ENCODE data around the gene NOVA2.

The NOVA2 gene

DNA sequence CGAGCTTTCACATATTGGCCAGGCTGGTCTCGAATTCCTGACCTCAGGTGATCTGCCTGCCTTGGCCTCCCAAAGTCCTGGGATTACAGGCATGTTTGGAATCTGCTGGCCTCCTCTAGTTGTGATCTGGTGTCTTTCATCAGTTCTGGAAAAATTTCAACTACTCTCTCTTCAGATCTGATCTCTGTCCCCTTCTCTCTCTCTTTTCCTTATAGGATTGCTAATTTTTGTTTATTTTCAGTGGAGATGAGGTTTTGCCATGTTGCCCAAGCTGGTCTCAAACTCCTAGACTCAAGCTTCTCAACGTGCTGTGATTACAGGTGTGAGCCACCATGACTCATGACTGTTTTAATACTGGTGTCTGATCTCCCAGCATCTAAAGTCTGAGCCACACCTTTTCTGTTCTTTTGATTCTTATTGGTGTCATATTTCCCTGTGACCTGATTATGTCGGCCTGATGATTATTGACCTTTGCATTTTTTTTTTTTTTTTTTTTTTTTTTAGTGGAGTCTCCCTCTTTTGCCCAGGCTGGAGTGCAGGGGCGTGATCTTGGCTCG is 48.7 kb downstream of the NOVA2 start:
- H2BK5ac ChIP-seq (ENCODE audit: low read length), result no peak overlapping the region
- no peaks in the 10 kb centered on the region for H3K27me3 ChIP-seq (ENCODE audit: insufficient read depth, low read length, poor library complexity)
- H3K4ac ChIP-seq (ENCODE audit: low read depth, low read length), result no peak overlapping the region
- WGBS (ENCODE audit: extremely low coverage, insufficient coverage, low lambda C conversion rate), result no CpG with 5 or more reads among the region's 6 CpGs
- no peak overlapping the region for H3K4me2 ChIP-seq (ENCODE audit: low read length)
- no peaks in the 10 kb centered on the region for H3K79me1 ChIP-seq (ENCODE audit: low read length)
- no peak overlapping the region for H3K18ac ChIP-seq (ENCODE audit: low read length)
- H3K4me3 ChIP-seq (ENCODE audit: low read length), result no peak overlapping the region
- H2AK5ac ChIP-seq (ENCODE audit: low read length), result no peak overlapping the region
- no peak overlapping the region for H3K9ac ChIP-seq (ENCODE audit: low read length)
- peaks cover 2% of the 10 kb centered on the region for H3K4me1 ChIP-seq (ENCODE audit: control insufficient read depth, low read depth, low read length)
- no peak overlapping the region for H2BK120ac ChIP-seq (ENCODE audit: low read depth, low read length)
- no peak overlapping the region for H3K23ac ChIP-seq (ENCODE audit: low read length)
- no peak overlapping the region for H3K56ac ChIP-seq (ENCODE audit: low read length)
- no peaks in the 10 kb centered on the region for H3K36me3 ChIP-seq (ENCODE audit: control insufficient read depth, insufficient read depth, low read length)
- H2BK15ac ChIP-seq (replicated peaks; ENCODE audit: low read depth), result no peak overlapping the region
- peak; percentile 27 for DNase-seq
- no peak overlapping the region for H3K27ac ChIP-seq (ENCODE audit: low read depth, low read length)
- no peak overlapping the region for H4K5ac ChIP-seq (ENCODE audit: low read length)
- H4K8ac ChIP-seq (ENCODE audit: low read depth, low read length), result no peak overlapping the region
- no peaks in the 10 kb centered on the region for H3K79me2 ChIP-seq (ENCODE audit: control insufficient read depth, insufficient read depth, low read length)

- H3K18ac ChIP-seq (ENCODE audit: low read length), result no peak overlapping the region
- H3K27me3 ChIP-seq (ENCODE audit: insufficient read depth, low read length, poor library complexity), result no peaks in the 10 kb centered on the region
- H3K27ac ChIP-seq (ENCODE audit: low read depth, low read length), result no peak overlapping the region
- H3K23ac ChIP-seq (ENCODE audit: low read length), result no peak overlapping the region
- no peak overlapping the region for H2BK5ac ChIP-seq (ENCODE audit: low read length)
- H2BK15ac ChIP-seq (replicated peaks; ENCODE audit: low read depth), result no peak overlapping the region
- H3K4me3 ChIP-seq (ENCODE audit: low read length), result no peak overlapping the region
- no peak overlapping the region for H3K4me2 ChIP-seq (ENCODE audit: low read length)
- no peaks in the 10 kb centered on the region for H3K4me1 ChIP-seq (ENCODE audit: control insufficient read depth, low read depth, low read length)
- H4K5ac ChIP-seq (ENCODE audit: low read length), result no peak overlapping the region
- DNase-seq, result peak; percentile 91
- no CpG with 5 or more reads among the region's 9 CpGs for WGBS (ENCODE audit: extremely low coverage, insufficient coverage, low lambda C conversion rate)
- no peak overlapping the region for H2AK5ac ChIP-seq (ENCODE audit: low read length)
- no peaks in the 10 kb centered on the region for H3K79me2 ChIP-seq (ENCODE audit: control insufficient read depth, insufficient read depth, low read length)
- H3K4ac ChIP-seq (ENCODE audit: low read depth, low read length), result no peak overlapping the region
- H3K79me1 ChIP-seq (ENCODE audit: low read length), result no peaks in the 10 kb centered on the region
- no peak overlapping the region for H3K9ac ChIP-seq (ENCODE audit: low read length)
- no peaks in the 10 kb centered on the region for H3K36me3 ChIP-seq (ENCODE audit: control insufficient read depth, insufficient read depth, low read length)
- no peak overlapping the region for H3K56ac ChIP-seq (ENCODE audit: low read length)
- no peak overlapping the region for H4K8ac ChIP-seq (ENCODE audit: low read depth, low read length)
- no peak overlapping the region for H2BK120ac ChIP-seq (ENCODE audit: low read depth, low read length)
Observed at GRCh38 chr19:45922281-45922680, 51.4 kb downstream of the NOVA2 start.

- H3K4ac ChIP-seq (ENCODE audit: low read depth, low read length), result no peak overlapping the region
- H3K18ac ChIP-seq (ENCODE audit: low read length), result no peak overlapping the region
- no peak overlapping the region for H3K56ac ChIP-seq (ENCODE audit: low read length)
- H3K4me3 ChIP-seq (ENCODE audit: low read length), result no peak overlapping the region
- no peaks in the 10 kb centered on the region for H3K79me2 ChIP-seq (ENCODE audit: control insufficient read depth, insufficient read depth, low read length)
- H2BK5ac ChIP-seq (ENCODE audit: low read length), result no peak overlapping the region
- no peaks in the 10 kb centered on the region for H3K79me1 ChIP-seq (ENCODE audit: low read length)
- H3K4me1 ChIP-seq (ENCODE audit: control insufficient read depth, low read depth, low read length), result no peaks in the 10 kb centered on the region
- no peaks in the 10 kb centered on the region for H3K27me3 ChIP-seq (ENCODE audit: insufficient read depth, low read length, poor library complexity)
- DNase-seq, result no peak
- H3K4me2 ChIP-seq (ENCODE audit: low read length), result no peak overlapping the region
- WGBS (ENCODE audit: extremely low coverage, insufficient coverage, low lambda C conversion rate), result no CpG with 5 or more reads among the region's 8 CpGs
- H3K27ac ChIP-seq (ENCODE audit: low read depth, low read length), result no peak overlapping the region
- no peak overlapping the region for H4K8ac ChIP-seq (ENCODE audit: low read depth, low read length)
- no peak overlapping the region for H3K9ac ChIP-seq (ENCODE audit: low read length)
- H3K36me3 ChIP-seq (ENCODE audit: control insufficient read depth, insufficient read depth, low read length), result no peaks in the 10 kb centered on the region
- no peak overlapping the region for H2BK120ac ChIP-seq (ENCODE audit: low read depth, low read length)
- no peak overlapping the region for H4K5ac ChIP-seq (ENCODE audit: low read length)
- no peak overlapping the region for H2BK15ac ChIP-seq (replicated peaks; ENCODE audit: low read depth)
- no peak overlapping the region for H2AK5ac ChIP-seq (ENCODE audit: low read length)
- no peak overlapping the region for H3K23ac ChIP-seq (ENCODE audit: low read length)
Observed at GRCh38 chr19:45920458-45920857, 53.2 kb downstream of the NOVA2 start.

DNA sequence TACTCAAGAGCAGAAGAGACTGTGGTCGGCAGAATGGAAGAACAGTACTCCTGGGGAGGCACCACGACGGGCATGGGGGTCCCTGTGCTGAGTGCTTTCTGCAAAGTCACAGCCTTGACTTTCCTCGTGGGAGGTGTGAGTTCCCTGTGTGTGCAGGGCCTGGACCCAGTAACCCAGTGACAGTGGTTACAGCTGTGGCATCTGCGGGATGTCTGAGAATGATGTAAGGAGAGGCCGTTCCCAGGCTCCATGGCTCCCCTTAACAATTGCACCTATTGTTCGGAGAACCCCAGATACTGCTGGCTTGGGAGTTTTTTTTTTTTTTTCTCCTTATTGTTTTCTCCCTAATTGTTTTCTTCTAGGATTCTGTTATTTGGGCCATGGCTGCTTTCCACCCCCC is 54.0 kb downstream of the NOVA2 start:
- Histone ChIP-seq H3K56ac (ENCODE audit: low read length) (no peak overlapping the region), H3K9ac (ENCODE audit: low read length) (no peak overlapping the region), H2BK15ac (replicated peaks; ENCODE audit: low read depth) (no peak overlapping the region), H3K27me3 (ENCODE audit: insufficient read depth, low read length, poor library complexity) (no peaks in the 10 kb centered on the region), H3K23ac (ENCODE audit: low read length) (no peak overlapping the region), H3K4me2 (ENCODE audit: low read length) (no peak overlapping the region), H4K8ac (ENCODE audit: low read depth, low read length) (no peak overlapping the region), H3K79me2 (ENCODE audit: control insufficient read depth, insufficient read depth, low read length) (no peaks in the 10 kb centered on the region), H2AK5ac (ENCODE audit: low read length) (no peak overlapping the region), H4K5ac (ENCODE audit: low read length) (no peak overlapping the region), H3K4me1 (ENCODE audit: control insufficient read depth, low read depth, low read length) (no peaks in the 10 kb centered on the region), H3K18ac (ENCODE audit: low read length) (no peak overlapping the region), H2BK120ac (ENCODE audit: low read depth, low read length) (no peak overlapping the region), H3K4ac (ENCODE audit: low read depth, low read length) (no peak overlapping the region), H3K4me3 (ENCODE audit: low read length) (no peak overlapping the region), H3K27ac (ENCODE audit: low read depth, low read length) (no peak overlapping the region), H3K36me3 (ENCODE audit: control insufficient read depth, insufficient read depth, low read length) (no peaks in the 10 kb centered on the region), H3K79me1 (ENCODE audit: low read length) (no peaks in the 10 kb centered on the region), H2BK5ac (ENCODE audit: low read length) (no peak overlapping the region)
- no CpG with 5 or more reads among the region's 7 CpGs for WGBS (ENCODE audit: extremely low coverage, insufficient coverage, low lambda C conversion rate)
- DNase-seq, result no peak

- H3K27me3 ChIP-seq (ENCODE audit: insufficient read depth, low read length, poor library complexity), result no peaks in the 10 kb centered on the region
- no peaks in the 10 kb centered on the region for H3K79me1 ChIP-seq (ENCODE audit: low read length)
- H3K36me3 ChIP-seq (ENCODE audit: control insufficient read depth, insufficient read depth, low read length), result no peaks in the 10 kb centered on the region
- H3K18ac ChIP-seq (ENCODE audit: low read length), result no peak overlapping the region
- no peak overlapping the region for H3K4ac ChIP-seq (ENCODE audit: low read depth, low read length)
- no peak overlapping the region for H4K5ac ChIP-seq (ENCODE audit: low read length)
- no peak overlapping the region for H2BK5ac ChIP-seq (ENCODE audit: low read length)
- H3K27ac ChIP-seq (ENCODE audit: low read depth, low read length), result no peak overlapping the region
- H3K4me2 ChIP-seq (ENCODE audit: low read length), result no peak overlapping the region
- H3K23ac ChIP-seq (ENCODE audit: low read length), result no peak overlapping the region
- H3K4me3 ChIP-seq (ENCODE audit: low read length), result no peak overlapping the region
- no peaks in the 10 kb centered on the region for H3K4me1 ChIP-seq (ENCODE audit: control insufficient read depth, low read depth, low read length)
- H3K56ac ChIP-seq (ENCODE audit: low read length), result no peak overlapping the region
- WGBS (ENCODE audit: extremely low coverage, insufficient coverage, low lambda C conversion rate), result no CpG with 5 or more reads among the region's 4 CpGs
- no peak overlapping the region for H2BK15ac ChIP-seq (replicated peaks; ENCODE audit: low read depth)
- no peak overlapping the region for H4K8ac ChIP-seq (ENCODE audit: low read depth, low read length)
- H2AK5ac ChIP-seq (ENCODE audit: low read length), result no peak overlapping the region
- H2BK120ac ChIP-seq (ENCODE audit: low read depth, low read length), result no peak overlapping the region
- H3K79me2 ChIP-seq (ENCODE audit: control insufficient read depth, insufficient read depth, low read length), result no peaks in the 10 kb centered on the region
- no peak for DNase-seq
- H3K9ac ChIP-seq (ENCODE audit: low read length), result no peak overlapping the region
Observed at GRCh38 chr19:45918721-45919120, 54.9 kb downstream of the NOVA2 start.

DNA sequence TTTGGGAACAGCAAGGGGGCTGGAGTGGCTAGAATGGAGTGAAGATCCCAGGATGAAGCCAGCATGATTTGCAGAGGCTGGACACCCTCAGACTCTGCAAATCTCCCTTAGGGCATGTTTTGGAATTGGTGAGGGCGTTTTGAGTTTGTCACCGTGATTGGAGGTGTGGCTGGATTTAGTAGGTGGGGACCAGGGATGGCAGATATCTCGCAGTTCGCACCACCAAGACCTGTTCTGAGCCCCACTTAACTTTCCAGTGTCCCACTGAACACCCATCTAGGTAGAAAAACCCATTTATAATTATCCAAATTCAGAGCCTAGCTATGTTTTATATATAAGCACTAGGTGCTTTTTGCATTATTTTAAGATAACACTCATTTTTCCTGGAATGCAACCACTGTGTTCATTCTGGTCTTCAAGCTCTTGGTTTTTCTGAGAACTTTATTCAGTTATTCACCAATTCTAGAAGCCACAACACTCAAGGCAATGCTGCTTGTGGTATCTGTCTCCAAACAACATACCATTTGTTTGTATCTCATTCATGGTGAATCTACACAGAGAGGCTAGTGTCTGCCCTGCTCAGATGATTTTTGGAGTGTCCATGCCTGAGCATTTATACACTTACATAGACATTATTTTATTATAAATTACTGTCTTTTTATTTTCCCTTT is 56.1 kb downstream of the NOVA2 start:
- no peak overlapping the region for H3K4ac ChIP-seq (ENCODE audit: low read depth, low read length)
- no peak overlapping the region for H2BK5ac ChIP-seq (ENCODE audit: low read length)
- H4K5ac ChIP-seq (ENCODE audit: low read length), result no peak overlapping the region
- no peak overlapping the region for H2BK120ac ChIP-seq (ENCODE audit: low read depth, low read length)
- no peak overlapping the region for H3K9ac ChIP-seq (ENCODE audit: low read length)
- no peaks in the 10 kb centered on the region for H3K27me3 ChIP-seq (ENCODE audit: insufficient read depth, low read length, poor library complexity)
- no peak overlapping the region for H3K56ac ChIP-seq (ENCODE audit: low read length)
- WGBS (ENCODE audit: extremely low coverage, insufficient coverage, low lambda C conversion rate), result no CpG with 5 or more reads among the region's 4 CpGs
- no peak for DNase-seq
- no peak overlapping the region for H3K23ac ChIP-seq (ENCODE audit: low read length)
- H3K79me2 ChIP-seq (ENCODE audit: control insufficient read depth, insufficient read depth, low read length), result no peaks in the 10 kb centered on the region
- no peak overlapping the region for H4K8ac ChIP-seq (ENCODE audit: low read depth, low read length)
- no peaks in the 10 kb centered on the region for H3K4me1 ChIP-seq (ENCODE audit: control insufficient read depth, low read depth, low read length)
- H3K27ac ChIP-seq (ENCODE audit: low read depth, low read length), result no peak overlapping the region
- no peak overlapping the region for H3K18ac ChIP-seq (ENCODE audit: low read length)
- H3K36me3 ChIP-seq (ENCODE audit: control insufficient read depth, insufficient read depth, low read length), result no peaks in the 10 kb centered on the region
- no peak overlapping the region for H3K4me3 ChIP-seq (ENCODE audit: low read length)
- no peak overlapping the region for H3K4me2 ChIP-seq (ENCODE audit: low read length)
- H3K79me1 ChIP-seq (ENCODE audit: low read length), result no peaks in the 10 kb centered on the region
- no peak overlapping the region for H2AK5ac ChIP-seq (ENCODE audit: low read length)
- no peak overlapping the region for H2BK15ac ChIP-seq (replicated peaks; ENCODE audit: low read depth)
